HepG2 (cell line): ENCODE results near the gene CADM4. TPM values are rescaled to one million over a fixed set of nuclear protein-coding genes. Genes with fewer than 3 reads are reported as not detected.

ENCODE experiments used
- HNRNPK ChIP-seq: fragments of 200-400 bp; formaldehyde crosslinking; IDR thresholded peaks from 2 replicates; pipeline ENCODE4 v1.6.1; 2018; ENCODE audit warnings: low read length, low read depth, moderate library complexity, mild to moderate bottlenecking; ENCODE audit not compliant: poor library complexity, severe bottlenecking
- KDM5A ChIP-seq: fragments of 200-600 bp; sonication (generic); IDR thresholded peaks from 2 replicates; pipeline ENCODE4 v1.7.0; 2018; ENCODE audit warnings: antibody characterized with exemption, mild to moderate bottlenecking, low read length, borderline replicate concordance
- MAFK ChIP-seq, 2 experiments: IDR thresholded peaks in 1 of 2; conservative IDR thresholded peaks in 1 of 2; 2 replicates each; pipeline ENCODE4 v1.6.1; 2011; ENCODE audit warnings: improper control_type of control experiment in 2 of 2, low read length in 2 of 2
- MIER2 ChIP-seq: IDR thresholded peaks from 2 replicates; pipeline ENCODE4 v1.6.1; 2016; ENCODE audit warnings: missing biosample characterization, missing genetic modification reagents
- NAIF1 ChIP-seq: sonication (generic); formaldehyde crosslinking; IDR thresholded peaks from 2 replicates; pipeline ENCODE4 v1.5.0; 2020; ENCODE audit warnings: mild to moderate bottlenecking, missing genetic modification reagents, borderline replicate concordance
- SP1 ChIP-seq, 2 experiments: fragments of 450-650 bp in 1 of 2; sonication (generic) in 1 of 2; formaldehyde crosslinking in 1 of 2; IDR thresholded peaks; 2 replicates each; pipeline versions ENCODE4 v1.4.0 to v1.6.1; 2016 to 2020; ENCODE audit warnings: missing genetic modification reagents in 1 of 2
- ZFP41 ChIP-seq: sonication (generic); formaldehyde crosslinking; IDR thresholded peaks from 2 replicates; pipeline ENCODE4 v1.4.0; 2020; ENCODE audit warnings: mild to moderate bottlenecking, missing genetic modification reagents, borderline replicate concordance
- ZFX ChIP-seq: sonication (generic); formaldehyde crosslinking; IDR thresholded peaks from 2 replicates; pipeline ENCODE4 v1.4.0; 2020; ENCODE audit warnings: mild to moderate bottlenecking, low read depth, missing genetic modification reagents, moderate library complexity
- ZNF160 ChIP-seq: sonication (generic); formaldehyde crosslinking; IDR thresholded peaks from 2 replicates; pipeline ENCODE4 v1.8.0; 2022; ENCODE audit warnings: mild to moderate bottlenecking, inconsistent platforms, missing genetic modification reagents
- ZNF263 ChIP-seq: sonication (generic); formaldehyde crosslinking; IDR thresholded peaks from 2 replicates; pipeline ENCODE4 v1.4.0; 2020; ENCODE audit warnings: missing genetic modification reagents
- ZNF292 ChIP-seq: sonication (generic); formaldehyde crosslinking; IDR thresholded peaks from 2 replicates; pipeline ENCODE4 v1.8.1; 2022; ENCODE audit warnings: mild to moderate bottlenecking, low read depth, missing genetic modification reagents, borderline replicate concordance
- ZNF430 ChIP-seq: sonication (generic); formaldehyde crosslinking; IDR thresholded peaks from 2 replicates; pipeline ENCODE4 v1.9.0; 2021; ENCODE audit warnings: mild to moderate bottlenecking, missing genetic modification reagents
- ZNF777 ChIP-seq: sonication (generic); formaldehyde crosslinking; IDR thresholded peaks from 2 replicates; pipeline ENCODE4 v1.4.0; 2020; ENCODE audit warnings: missing genetic modification reagents
- polyA plus RNA-seq, 8 experiments: library from polyadenylated mRNA; depleted of rRNA in 3 of 8; stranded (reverse) in 7 of 8; unstranded in 1 of 8; fragments of >200 nt; fragmentation: Illumina TruSeq in 4 of 8; extraction: Trizol in 4 of 8; gene quantifications; 2 replicates each; pipeline versions ENCODE4 v1.2.1 to v1.2.3, GENCODE V29; 2011 to 2016; ENCODE audit warnings: low read depth in 4 of 8, missing spikeins in 1 of 8, mixed read lengths in 1 of 8; ENCODE audit not compliant: insufficient read depth in 1 of 8
- total RNA-seq, 5 experiments: library from RNA; depleted of rRNA; stranded (reverse); fragments of >200 nt; fragmentation: Illumina TruSeq; extraction: Trizol; gene quantifications; 2 replicates each; pipeline ENCODE4 v1.2.3, GENCODE V29; 2016; ENCODE audit warnings: low read depth in 1 of 5
- TF ChIP-seq, protein P1 (sequence below): sonication (generic); formaldehyde crosslinking; IDR thresholded peaks from 2 replicates; pipeline ENCODE4 v1.5.0; 2020; ENCODE audit warnings: mild to moderate bottlenecking, missing genetic modification reagents
- TF ChIP-seq, protein P2 (sequence below): fragments of 450-650 bp; IDR thresholded peaks from 2 replicates; pipeline ENCODE4 v1.6.1; 2017
- TF ChIP-seq, protein P3 (sequence below): sonication (generic); formaldehyde crosslinking; IDR thresholded peaks from 2 replicates; pipeline ENCODE4 v1.9.0; 2021; ENCODE audit warnings: missing genetic modification reagents, mild to moderate bottlenecking, borderline replicate concordance
- TF ChIP-seq, protein P4 (sequence below): IDR thresholded peaks from 2 replicates; pipeline ENCODE4 v1.6.1; 2016
- TF ChIP-seq, protein P5 (sequence below): IDR thresholded peaks from 2 replicates; pipeline ENCODE4 v1.6.1; 2018; ENCODE audit warnings: missing genetic modification reagents

Gene CADM4
- total and polyA plus RNA-seq, 2 of the 13 experiments (the other 11 are each of a cell fraction or from before 2014, with no cell fraction given): 8.5 to 16.0 TPM

DNA sequence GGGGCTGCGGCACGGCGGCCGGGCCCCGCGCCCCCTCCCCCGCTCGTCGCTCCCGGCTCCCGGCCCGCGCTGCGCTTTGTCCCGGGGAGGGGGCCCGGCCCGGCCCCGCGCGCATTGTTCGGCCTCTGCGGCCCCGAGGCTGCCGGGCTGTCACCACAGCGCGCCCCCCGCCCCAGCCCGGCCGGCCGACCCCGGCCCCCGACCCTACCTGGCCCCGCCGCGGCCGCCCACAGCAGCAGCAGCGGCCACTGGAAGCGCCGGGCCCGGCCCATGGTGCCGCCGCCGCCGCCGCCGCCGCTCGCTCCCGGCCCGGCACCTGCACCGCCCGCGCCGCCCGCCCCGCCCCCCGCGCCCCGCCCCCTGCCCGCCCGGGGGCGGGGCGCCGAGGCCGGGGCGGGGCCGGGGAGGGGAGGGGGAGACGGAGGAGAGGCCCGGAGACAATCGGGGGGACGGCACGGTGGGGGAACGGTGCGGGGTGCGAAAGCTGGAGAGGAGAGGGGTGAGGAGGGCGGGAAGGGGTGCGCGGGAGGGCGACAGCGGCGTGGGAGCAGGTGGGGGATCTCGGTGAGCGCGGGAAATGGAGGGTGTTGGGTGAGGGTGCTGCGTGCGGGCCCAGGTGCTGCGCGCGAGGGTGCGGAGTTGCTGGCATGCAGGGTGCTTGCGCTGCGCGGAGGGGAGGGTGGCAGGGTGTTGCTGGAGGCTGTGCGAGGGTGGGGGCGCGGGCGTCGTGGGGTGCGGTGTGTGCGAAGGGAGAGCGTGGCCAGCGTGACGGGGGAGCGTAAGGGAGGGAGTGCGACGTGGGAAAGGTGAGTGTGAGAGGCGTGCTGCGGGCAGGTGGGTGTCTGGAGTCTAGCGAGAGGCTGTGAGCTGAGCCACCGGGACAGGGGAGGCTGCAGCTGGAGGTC lies at the start of gene CADM4 (continued):
- TF ChIP-seq, protein P1, sequence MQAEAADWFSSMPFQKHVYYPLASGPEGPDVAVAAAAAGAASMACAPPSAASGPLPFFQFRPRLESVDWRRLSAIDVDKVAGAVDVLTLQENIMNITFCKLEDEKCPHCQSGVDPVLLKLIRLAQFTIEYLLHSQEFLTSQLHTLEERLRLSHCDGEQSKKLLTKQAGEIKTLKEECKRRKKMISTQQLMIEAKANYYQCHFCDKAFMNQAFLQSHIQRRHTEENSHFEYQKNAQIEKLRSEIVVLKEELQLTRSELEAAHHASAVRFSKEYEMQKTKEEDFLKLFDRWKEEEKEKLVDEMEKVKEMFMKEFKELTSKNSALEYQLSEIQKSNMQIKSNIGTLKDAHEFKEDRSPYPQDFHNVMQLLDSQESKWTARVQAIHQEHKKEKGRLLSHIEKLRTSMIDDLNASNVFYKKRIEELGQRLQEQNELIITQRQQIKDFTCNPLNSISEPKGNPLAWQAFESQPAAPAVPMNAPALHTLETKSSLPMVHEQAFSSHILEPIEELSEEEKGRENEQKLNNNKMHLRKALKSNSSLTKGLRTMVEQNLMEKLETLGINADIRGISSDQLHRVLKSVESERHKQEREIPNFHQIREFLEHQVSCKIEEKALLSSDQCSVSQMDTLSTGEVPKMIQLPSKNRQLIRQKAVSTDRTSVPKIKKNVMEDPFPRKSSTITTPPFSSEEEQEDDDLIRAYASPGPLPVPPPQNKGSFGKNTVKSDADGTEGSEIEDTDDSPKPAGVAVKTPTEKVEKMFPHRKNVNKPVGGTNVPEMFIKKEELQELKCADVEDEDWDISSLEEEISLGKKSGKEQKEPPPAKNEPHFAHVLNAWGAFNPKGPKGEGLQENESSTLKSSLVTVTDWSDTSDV (CRISPR knock-in tag): 0 out of 2 replicates have a peak, but pooled peaks have one; percentile 65
- TF ChIP-seq MIER2 (CRISPR knock-in tag) (no peak), ZNF292 (CRISPR knock-in tag) (0 out of 2 replicates have a peak, but pooled peaks have one; percentile 47), ZNF430 (CRISPR knock-in tag) (peak; percentile 49; the same call in 1 of the 2 replicates), NAIF1 (CRISPR knock-in tag) (no peak), MAFK (conservative IDR thresholded peaks at IDR 0.05 in 1 of 2, IDR thresholded peaks at IDR 0.05 in 1 of 2; ENCODE audit: low read length in 2 of 2) (no peak), HNRNPK (peak; percentile 89), ZFX (CRISPR knock-in tag) (peak; percentile 70), ZNF160 (CRISPR knock-in tag) (no peak), ZFP41 (CRISPR knock-in tag) (peak; percentile 80; the same call in 1 of the 2 replicates), KDM5A (no peak), ZNF263 (CRISPR knock-in tag) (no peak), ZNF777 (CRISPR knock-in tag) (no peak), SP1 (IDR thresholded peaks at IDR 0.05) (no peak), SP1 (CRISPR knock-in tag; IDR thresholded peaks at IDR 0.05) (0 out of 2 replicates have a peak, but pooled peaks have one; percentile 26)
- TF ChIP-seq, protein P2, sequence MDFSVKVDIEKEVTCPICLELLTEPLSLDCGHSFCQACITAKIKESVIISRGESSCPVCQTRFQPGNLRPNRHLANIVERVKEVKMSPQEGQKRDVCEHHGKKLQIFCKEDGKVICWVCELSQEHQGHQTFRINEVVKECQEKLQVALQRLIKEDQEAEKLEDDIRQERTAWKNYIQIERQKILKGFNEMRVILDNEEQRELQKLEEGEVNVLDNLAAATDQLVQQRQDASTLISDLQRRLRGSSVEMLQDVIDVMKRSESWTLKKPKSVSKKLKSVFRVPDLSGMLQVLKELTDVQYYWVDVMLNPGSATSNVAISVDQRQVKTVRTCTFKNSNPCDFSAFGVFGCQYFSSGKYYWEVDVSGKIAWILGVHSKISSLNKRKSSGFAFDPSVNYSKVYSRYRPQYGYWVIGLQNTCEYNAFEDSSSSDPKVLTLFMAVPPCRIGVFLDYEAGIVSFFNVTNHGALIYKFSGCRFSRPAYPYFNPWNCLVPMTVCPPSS: no peak
- TF ChIP-seq, protein P3, sequence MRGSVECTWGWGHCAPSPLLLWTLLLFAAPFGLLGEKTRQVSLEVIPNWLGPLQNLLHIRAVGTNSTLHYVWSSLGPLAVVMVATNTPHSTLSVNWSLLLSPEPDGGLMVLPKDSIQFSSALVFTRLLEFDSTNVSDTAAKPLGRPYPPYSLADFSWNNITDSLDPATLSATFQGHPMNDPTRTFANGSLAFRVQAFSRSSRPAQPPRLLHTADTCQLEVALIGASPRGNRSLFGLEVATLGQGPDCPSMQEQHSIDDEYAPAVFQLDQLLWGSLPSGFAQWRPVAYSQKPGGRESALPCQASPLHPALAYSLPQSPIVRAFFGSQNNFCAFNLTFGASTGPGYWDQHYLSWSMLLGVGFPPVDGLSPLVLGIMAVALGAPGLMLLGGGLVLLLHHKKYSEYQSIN (CRISPR knock-in tag): no peak
- TF ChIP-seq, protein P4, sequence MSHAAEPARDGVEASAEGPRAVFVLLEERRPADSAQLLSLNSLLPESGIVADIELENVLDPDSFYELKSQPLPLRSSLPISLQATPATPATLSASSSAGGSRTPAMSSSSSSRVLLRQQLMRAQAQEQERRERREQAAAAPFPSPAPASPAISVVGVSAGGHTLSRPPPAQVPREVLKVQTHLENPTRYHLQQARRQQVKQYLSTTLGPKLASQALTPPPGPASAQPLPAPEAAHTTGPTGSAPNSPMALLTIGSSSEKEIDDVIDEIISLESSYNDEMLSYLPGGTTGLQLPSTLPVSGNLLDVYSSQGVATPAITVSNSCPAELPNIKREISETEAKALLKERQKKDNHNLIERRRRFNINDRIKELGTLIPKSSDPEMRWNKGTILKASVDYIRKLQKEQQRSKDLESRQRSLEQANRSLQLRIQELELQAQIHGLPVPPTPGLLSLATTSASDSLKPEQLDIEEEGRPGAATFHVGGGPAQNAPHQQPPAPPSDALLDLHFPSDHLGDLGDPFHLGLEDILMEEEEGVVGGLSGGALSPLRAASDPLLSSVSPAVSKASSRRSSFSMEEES (CRISPR knock-in tag): 0 out of 2 replicates have a peak, but pooled peaks have one; percentile 10
- TF ChIP-seq, protein P5, sequence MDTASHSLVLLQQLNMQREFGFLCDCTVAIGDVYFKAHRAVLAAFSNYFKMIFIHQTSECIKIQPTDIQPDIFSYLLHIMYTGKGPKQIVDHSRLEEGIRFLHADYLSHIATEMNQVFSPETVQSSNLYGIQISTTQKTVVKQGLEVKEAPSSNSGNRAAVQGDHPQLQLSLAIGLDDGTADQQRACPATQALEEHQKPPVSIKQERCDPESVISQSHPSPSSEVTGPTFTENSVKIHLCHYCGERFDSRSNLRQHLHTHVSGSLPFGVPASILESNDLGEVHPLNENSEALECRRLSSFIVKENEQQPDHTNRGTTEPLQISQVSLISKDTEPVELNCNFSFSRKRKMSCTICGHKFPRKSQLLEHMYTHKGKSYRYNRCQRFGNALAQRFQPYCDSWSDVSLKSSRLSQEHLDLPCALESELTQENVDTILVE (CRISPR knock-in tag): no peak
